ENCODE results near the gene SLC25A29. TPM values are rescaled to one million over a fixed set of nuclear protein-coding genes. Genes with fewer than 3 reads are reported as not detected.

SLC25A29 gene
- polyA plus RNA-seq (2013): 59.4 TPM

- peak; percentile 77 to 90 (median 86) for DNase-seq
- no peaks in the 10 kb centered on the region for H3K27me3 ChIP-seq (replicated peaks in 2 of 5; ENCODE audit: control insufficient read depth in 4 of 5, insufficient read depth in 5 of 5, low read length in 4 of 5)
- peaks cover 0 to 62% (median 56%) of the 10 kb centered on the region in 4 experiments for H3K4me1 ChIP-seq (ENCODE audit: control extremely low read depth in 1 of 4, control insufficient read depth in 4 of 4, insufficient read depth in 4 of 4, low read length in 3 of 4)
- H3K4me3 ChIP-seq (ENCODE audit: control insufficient read depth in 1 of 7, extremely low read depth in 1 of 7, insufficient read depth in 4 of 7, low read depth in 2 of 7, low read length in 6 of 7): peak within 1 kb of the TSS; percentile 76 to 91 (median 83)
- no peaks in the 10 kb centered on the region for H3K9me3 ChIP-seq (ENCODE audit: control extremely low read depth in 1 of 5, control insufficient read depth in 4 of 5, insufficient read depth in 2 of 5, low read depth in 1 of 5, low read length in 4 of 5)
- WGBS (ENCODE audit: insufficient coverage): under 1% methylated on average over 92 of the region's 131 CpGs
- POLR2A ChIA-PET: interaction anchor here (1.3 kb wide), 1 partner anchor 9 kb away, joined by 4 read pairs; no protein-coding TSS in a partner anchor
- CTCF ChIA-PET: interaction anchor here (1.1 to 4.8 kb wide), 3 partner anchors 8 to 22 kb away, joined by 3 to 28 read pairs (median 3); no protein-coding TSS in a partner anchor
- H3K36me3 ChIP-seq (ENCODE audit: control insufficient read depth in 4 of 4, insufficient read depth in 4 of 4, low read length in 3 of 4): peaks cover 0 to 6% (median 0%) of the 10 kb centered on the region in 4 experiments
- H3K27ac ChIP-seq (ENCODE audit: insufficient read depth in 1 of 2, low read depth in 1 of 2, low read length in 2 of 2, poor library complexity in 1 of 2, severe bottlenecking in 2 of 2): peak within 1 kb of the TSS; percentile 15 to 74
Observed at GRCh38 chr14:100306101-100306997, at the start of gene SLC25A29. SLC25A29 (minus strand) TSS chr14:100306444; CDS start chr14:100306232, 212 bp downstream.

GRCh38 chr14:100350986-100351385 lies 44.7 kb upstream of the SLC25A29 start:
- CTCF ChIA-PET: interaction anchor here (0.8 to 1.8 kb wide), 3 partner anchors 10 to 32 kb away, joined by 3 to 6 read pairs (median 5); no protein-coding TSS in a partner anchor

GRCh38 chr14:100350276-100350926 lies 44.2 kb upstream of the SLC25A29 start:
- Histone ChIP-seq H3K27me3 (replicated peaks in 2 of 5; ENCODE audit: control insufficient read depth in 4 of 5, insufficient read depth in 5 of 5, low read length in 4 of 5) (no peaks in the 10 kb centered on the region), H3K4me3 (ENCODE audit: control insufficient read depth in 1 of 7, extremely low read depth in 1 of 7, insufficient read depth in 4 of 7, low read depth in 2 of 7, low read length in 6 of 7) (no peak overlapping the region), H3K9me3 (ENCODE audit: control extremely low read depth in 1 of 5, control insufficient read depth in 4 of 5, insufficient read depth in 2 of 5, low read depth in 1 of 5, low read length in 4 of 5) (no peaks in the 10 kb centered on the region), H3K4me1 (ENCODE audit: control extremely low read depth in 1 of 4, control insufficient read depth in 4 of 4, insufficient read depth in 4 of 4, low read length in 3 of 4) (peaks cover 0 to 13% (median 0%) of the 10 kb centered on the region in 4 experiments), H3K36me3 (ENCODE audit: control insufficient read depth in 4 of 4, insufficient read depth in 4 of 4, low read length in 3 of 4) (peaks cover 12 to 65% (median 38%) of the 10 kb centered on the region in 4 experiments), H3K27ac (ENCODE audit: insufficient read depth in 1 of 2, low read depth in 1 of 2, low read length in 2 of 2, poor library complexity in 1 of 2, severe bottlenecking in 2 of 2) (no peak overlapping the region)
- WGBS (ENCODE audit: insufficient coverage): 73% methylated on average over 7 of the region's 11 CpGs
- peak in 2 of 3 donors; percentile 46 to 48 for DNase-seq
- ChIA-PET CTCF (interaction anchor here (0.6 to 1.8 kb wide), 6 partner anchors 9 to 139 kb away, joined by 3 to 6 read pairs (median 3); a partner anchor contains a TSS), POLR2A (interaction anchor here (1.0 kb wide), 1 partner anchor 13 kb away, joined by 3 read pairs; no protein-coding TSS in a partner anchor)

More at GRCh38 chr14:100350986-100351385, 44.7 kb upstream of the SLC25A29 start:
- WGBS (ENCODE audit: insufficient coverage): 96% methylated on average over 5 of the region's 5 CpGs
- Histone ChIP-seq H3K27me3 (replicated peaks in 2 of 5; ENCODE audit: control insufficient read depth in 4 of 5, insufficient read depth in 5 of 5, low read length in 4 of 5) (no peaks in the 10 kb centered on the region), H3K4me3 (ENCODE audit: control insufficient read depth in 1 of 7, extremely low read depth in 1 of 7, insufficient read depth in 4 of 7, low read depth in 2 of 7, low read length in 6 of 7) (no peak overlapping the region), H3K27ac (ENCODE audit: insufficient read depth in 1 of 2, low read depth in 1 of 2, low read length in 2 of 2, poor library complexity in 1 of 2, severe bottlenecking in 2 of 2) (no peak overlapping the region), H3K9me3 (ENCODE audit: control extremely low read depth in 1 of 5, control insufficient read depth in 4 of 5, insufficient read depth in 2 of 5, low read depth in 1 of 5, low read length in 4 of 5) (no peaks in the 10 kb centered on the region), H3K36me3 (ENCODE audit: control insufficient read depth in 4 of 4, insufficient read depth in 4 of 4, low read length in 3 of 4) (peaks cover 13 to 65% (median 38%) of the 10 kb centered on the region in 4 experiments), H3K4me1 (ENCODE audit: control extremely low read depth in 1 of 4, control insufficient read depth in 4 of 4, insufficient read depth in 4 of 4, low read length in 3 of 4) (peaks cover 0 to 13% (median 0%) of the 10 kb centered on the region in 4 experiments)
- no peak for DNase-seq
- POLR2A ChIA-PET: no interaction called here

- DNase-seq: no peak
- 95% methylated on average over 10 of the region's 14 CpGs for WGBS (ENCODE audit: insufficient coverage)
- Histone ChIP-seq H3K36me3 (ENCODE audit: control insufficient read depth in 4 of 4, insufficient read depth in 4 of 4, low read length in 3 of 4) (peaks cover 11 to 57% (median 35%) of the 10 kb centered on the region in 4 experiments), H3K27ac (ENCODE audit: insufficient read depth in 1 of 2, low read depth in 1 of 2, low read length in 2 of 2, poor library complexity in 1 of 2, severe bottlenecking in 2 of 2) (no peak overlapping the region), H3K27me3 (replicated peaks in 2 of 5; ENCODE audit: control insufficient read depth in 4 of 5, insufficient read depth in 5 of 5, low read length in 4 of 5) (no peaks in the 10 kb centered on the region), H3K4me1 (ENCODE audit: control extremely low read depth in 1 of 4, control insufficient read depth in 4 of 4, insufficient read depth in 4 of 4, low read length in 3 of 4) (peaks cover 0 to 13% (median 0%) of the 10 kb centered on the region in 4 experiments), H3K9me3 (ENCODE audit: control extremely low read depth in 1 of 5, control insufficient read depth in 4 of 5, insufficient read depth in 2 of 5, low read depth in 1 of 5, low read length in 4 of 5) (no peaks in the 10 kb centered on the region), H3K4me3 (ENCODE audit: control insufficient read depth in 1 of 7, extremely low read depth in 1 of 7, insufficient read depth in 4 of 7, low read depth in 2 of 7, low read length in 6 of 7) (no peak overlapping the region)
- ChIA-PET CTCF (interaction anchor here (0.9 to 1.8 kb wide), 5 partner anchors 8 to 30 kb away, joined by 3 to 6 read pairs (median 3); a partner anchor contains a TSS), POLR2A (interaction anchor here (1.0 kb wide), 1 partner anchor 11 kb away, joined by 3 read pairs; no protein-coding TSS in a partner anchor)
Observed at GRCh38 chr14:100348784-100349685, 42.8 kb upstream of the SLC25A29 start.

GRCh38 chr14:100348253-100348729 lies 42.0 kb upstream of the SLC25A29 start:
- H3K9me3 ChIP-seq (ENCODE audit: control extremely low read depth in 1 of 5, control insufficient read depth in 4 of 5, insufficient read depth in 2 of 5, low read depth in 1 of 5, low read length in 4 of 5): no peaks in the 10 kb centered on the region
- CTCF ChIA-PET: no interaction called here
- peaks cover 9 to 50% (median 28%) of the 10 kb centered on the region in 4 experiments for H3K36me3 ChIP-seq (ENCODE audit: control insufficient read depth in 4 of 4, insufficient read depth in 4 of 4, low read length in 3 of 4)
- H3K27me3 ChIP-seq (replicated peaks in 2 of 5; ENCODE audit: control insufficient read depth in 4 of 5, insufficient read depth in 5 of 5, low read length in 4 of 5): no peaks in the 10 kb centered on the region
- no peak for DNase-seq
- no peak overlapping the region for H3K27ac ChIP-seq (ENCODE audit: insufficient read depth in 1 of 2, low read depth in 1 of 2, low read length in 2 of 2, poor library complexity in 1 of 2, severe bottlenecking in 2 of 2)
- POLR2A ChIA-PET: no interaction called here
- 100% methylated on average over 8 of the region's 12 CpGs for WGBS (ENCODE audit: insufficient coverage)
- no peak overlapping the region for H3K4me3 ChIP-seq (ENCODE audit: control insufficient read depth in 1 of 7, extremely low read depth in 1 of 7, insufficient read depth in 4 of 7, low read depth in 2 of 7, low read length in 6 of 7)
- peaks cover 0 to 13% (median 0%) of the 10 kb centered on the region in 4 experiments for H3K4me1 ChIP-seq (ENCODE audit: control extremely low read depth in 1 of 4, control insufficient read depth in 4 of 4, insufficient read depth in 4 of 4, low read length in 3 of 4)
